ENCODE results near the gene FAM110A.
"Not testable (repeated sequence)": the region's sequence is repeated elsewhere in the genome, so short reads cannot be mapped to it uniquely, and the experiment has no call there.

The FAM110A gene

GRCh38 chr20:873875-874607 lies 40.5 kb downstream of the FAM110A start:
- DNase-seq (ENCODE audit: low read depth in 2 of 2), result no peak

GRCh38 chr20:875115-875514 lies 41.6 kb downstream of the FAM110A start:
- no peak for DNase-seq (ENCODE audit: low read depth in 2 of 2)

GRCh38 chr20:877814-878213 lies 44.3 kb downstream of the FAM110A start:
- DNase-seq (ENCODE audit: low read depth in 2 of 2), result no peak

- DNase-seq (ENCODE audit: low read depth in 2 of 2), result no peak
Observed at GRCh38 chr20:878511-879307, 45.2 kb downstream of the FAM110A start.

- DNase-seq (ENCODE audit: low read depth in 2 of 2), result no peak
Observed at GRCh38 chr20:879626-880025, 46.1 kb downstream of the FAM110A start.

GRCh38 chr20:881051-881782 lies 47.7 kb downstream of the FAM110A start:
- no peak for DNase-seq (ENCODE audit: low read depth in 2 of 2)

GRCh38 chr20:881783-882144 lies 48.2 kb downstream of the FAM110A start:
- DNase-seq (ENCODE audit: low read depth in 2 of 2), result no peak

- no peak for DNase-seq (ENCODE audit: low read depth in 2 of 2)
Observed at GRCh38 chr20:884983-885952, 51.8 kb downstream of the FAM110A start.

GRCh38 chr20:887137-887536 lies 53.6 kb downstream of the FAM110A start:
- DNase-seq (ENCODE audit: low read depth in 2 of 2), result no peak

- no peak for DNase-seq (ENCODE audit: low read depth in 2 of 2)
Observed at GRCh38 chr20:888057-888456, 54.5 kb downstream of the FAM110A start.

- no peak for DNase-seq (ENCODE audit: low read depth in 2 of 2)
Observed at GRCh38 chr20:889106-889505, 55.6 kb downstream of the FAM110A start.

- DNase-seq (ENCODE audit: low read depth in 2 of 2), result no peak
Observed at GRCh38 chr20:889932-890463, 56.5 kb downstream of the FAM110A start.

GRCh38 chr20:890666-891057 lies 57.1 kb downstream of the FAM110A start:
- DNase-seq (ENCODE audit: low read depth in 2 of 2), result no peak

GRCh38 chr20:891058-891705 lies 57.7 kb downstream of the FAM110A start:
- no peak for DNase-seq (ENCODE audit: low read depth in 2 of 2)

GRCh38 chr20:891706-892080 lies 58.2 kb downstream of the FAM110A start:
- DNase-seq (ENCODE audit: low read depth in 2 of 2), result no peak

- not testable (repeated sequence) for DNase-seq (ENCODE audit: low read depth in 2 of 2)
Observed at GRCh38 chr20:892371-892770, 58.9 kb downstream of the FAM110A start.
